Activated naive CD8-positive, alpha-beta T cell treated with anti-CD3 and anti-CD28 coated beads, Interleukin-2, amount 10 ng/mL, durations not matched to agents 7 days and 5 days (primary cell): Measurements from ENCODE around the gene GSTP1. TPM values are rescaled to one million over a fixed set of nuclear protein-coding genes. Genes with fewer than 3 reads are reported as not detected.

Source experiments
- ATAC-seq: fragments of 150-1000 bp; cut with Tn5 transposase; one replicate; pipeline ENCODE4 v1.10.0; 2021; ENCODE audit warnings: low read depth, moderate library complexity
- POLR2A ChIA-PET: fragments of 350-600 bp; sonication (Branson Sonifier 250); formaldehyde crosslinking; loops from one replicate; lab custom pipeline; 2021; ENCODE audit warnings: antibody characterized with exemption; lab: Charles Lee
- DNase-seq: peaks from one replicate; pipeline ENCODE4 v3.0.0; 2021
- H3K27ac Mint-ChIP-seq: one replicate; pipeline ENCODE4 v1.8.0; 2022; ENCODE audit warnings: mild to moderate bottlenecking, mixed read lengths
- H3K27me3 Mint-ChIP-seq: one replicate; pipeline ENCODE4 v1.8.0; 2022; ENCODE audit warnings: mild to moderate bottlenecking, moderate library complexity, mixed read lengths
- H3K36me3 Mint-ChIP-seq: one replicate; pipeline ENCODE4 v1.8.0; 2021; ENCODE audit warnings: mild to moderate bottlenecking, mixed read lengths
- H3K4me1 Mint-ChIP-seq: one replicate; pipeline ENCODE4 v1.8.0; 2021; ENCODE audit warnings: mixed read lengths
- H3K4me3 Mint-ChIP-seq: one replicate; pipeline ENCODE4 v1.8.0; 2022; ENCODE audit warnings: mild to moderate bottlenecking, moderate library complexity, mixed read lengths
- H3K9me3 Mint-ChIP-seq: one replicate; pipeline ENCODE4 v1.8.0; 2021; ENCODE audit warnings: mixed read lengths
- total RNA-seq, 2 experiments: library from RNA; stranded (reverse); gene quantifications; one replicate each; pipeline ENCODE4 v1.2.3, GENCODE V29; 2021

The GSTP1 gene
- total RNA-seq, 2 experiments from 2014 or later = 211 to 219 TPM

DNA sequence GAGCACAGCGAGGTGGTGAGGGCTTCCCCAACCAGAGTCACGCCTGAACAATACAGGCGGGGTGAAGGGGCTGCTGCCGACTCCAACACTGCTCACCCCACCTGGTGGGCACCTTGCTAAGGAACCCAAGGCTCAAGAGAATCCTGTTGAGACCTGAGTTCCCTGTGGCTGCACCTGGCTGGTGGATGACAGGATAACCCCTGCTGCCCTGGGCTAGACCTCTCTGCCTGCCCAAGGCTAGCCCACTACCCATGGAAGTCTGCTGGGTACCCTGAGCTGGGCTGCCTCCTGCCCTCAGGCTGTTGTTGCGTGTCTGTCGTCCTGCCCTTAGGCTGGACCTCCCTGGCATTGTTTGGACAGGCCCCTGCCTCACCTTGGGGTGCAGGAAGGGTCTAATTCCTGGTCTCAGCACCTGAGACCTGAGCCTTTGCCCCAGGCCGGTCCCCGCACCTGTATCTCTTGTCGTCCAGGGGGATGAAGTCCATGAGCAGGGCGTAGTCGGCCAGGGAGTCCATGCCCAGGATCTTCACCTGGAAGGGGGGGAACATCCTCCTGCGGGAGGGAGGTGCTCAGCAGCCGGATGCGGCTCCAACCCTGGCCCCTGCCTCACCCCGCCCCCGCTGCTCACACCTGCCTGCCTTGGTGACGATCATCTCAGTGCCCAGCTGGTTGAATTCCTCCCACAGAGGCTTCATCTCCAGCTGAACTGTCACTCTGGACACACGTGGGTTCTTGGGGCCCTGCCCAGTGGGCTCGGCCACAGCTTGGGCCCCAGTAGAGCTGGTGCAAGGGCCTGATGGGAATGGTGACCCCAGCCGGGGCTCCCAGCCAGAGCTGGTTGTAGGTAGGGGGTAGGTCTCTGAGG is 51.0 kb downstream of the GSTP1 start:
- POLR2A ChIA-PET = interaction anchor here (0.5 kb wide), 1 partner anchor 17 kb away, joined by 6 read pairs; no protein-coding TSS in a partner anchor
- Mint-ChIP-seq H3K36me3 (no peaks in the 10 kb centered on the region), H3K27ac (no peak overlapping the region), H3K27me3 (peaks cover 4% of the 10 kb centered on the region), H3K4me3 (no peak overlapping the region), H3K9me3 (no peaks in the 10 kb centered on the region), H3K4me1 (peaks cover 17% of the 10 kb centered on the region)
- no peak for ATAC-seq
- DNase-seq = no peak

DNA sequence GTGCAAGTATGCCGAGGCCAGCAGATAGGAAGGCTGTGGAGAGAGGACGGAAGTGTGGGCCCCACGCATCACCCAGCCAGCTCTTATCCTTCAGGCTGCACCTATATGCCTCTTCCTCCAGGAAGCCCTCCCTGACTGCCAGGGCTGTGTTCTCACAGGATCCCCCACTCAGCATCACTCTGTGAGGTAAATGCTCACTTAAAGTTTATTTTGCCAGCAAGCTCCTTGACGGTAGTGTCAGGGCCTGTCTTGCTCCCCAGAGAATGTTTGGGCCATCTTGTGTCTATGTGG is 51.6 kb downstream of the GSTP1 start:
- POLR2A ChIA-PET = interaction anchor here (0.5 kb wide), 1 partner anchor 16 kb away, joined by 6 read pairs; no protein-coding TSS in a partner anchor
- H3K27me3 Mint-ChIP-seq = peaks cover 6% of the 10 kb centered on the region
- H3K27ac Mint-ChIP-seq = no peak overlapping the region
- H3K36me3 Mint-ChIP-seq = no peaks in the 10 kb centered on the region
- H3K4me1 Mint-ChIP-seq = peaks cover 17% of the 10 kb centered on the region
- no peaks in the 10 kb centered on the region for H3K9me3 Mint-ChIP-seq
- ATAC-seq (no peak), DNase-seq (no peak)
- no peak overlapping the region for H3K4me3 Mint-ChIP-seq

Other genes starting within 250 kb of the GSTP1 start
- gene POLD4, start 230.3 kb upstream of the GSTP1 start, total RNA-seq = 10 to 100 TPM; 73.2 to 78.2 TPM
- 1 to 10 TPM; 4.3 to 4.7 TPM for gene CLCF1, start 210.2 kb upstream of the GSTP1 start, total RNA-seq
- gene RAD9A, start 191.8 kb upstream of the GSTP1 start, total RNA-seq = 10 to 100 TPM; 65.3 to 67.1 TPM
- 100 to 1,000 TPM; 290 to 311 TPM for gene PPP1CA, start 182.0 kb upstream of the GSTP1 start, total RNA-seq
- 100 to 1,000 TPM; 359 to 367 TPM for gene TBC1D10C, start 179.7 kb upstream of the GSTP1 start, total RNA-seq
- 1 to 10 TPM; 5.5 to 5.6 TPM for gene CARNS1, start 168.1 kb upstream of the GSTP1 start, total RNA-seq
- 10 to 100 TPM; 69.0 to 71.4 TPM for gene RPS6KB2, start 155.3 kb upstream of the GSTP1 start, total RNA-seq
- 100 to 1,000 TPM; 351 to 371 TPM for gene PTPRCAP, start 146.1 kb upstream of the GSTP1 start, total RNA-seq
- gene CORO1B, start 140.3 kb upstream of the GSTP1 start, total RNA-seq = 100 to 1,000 TPM; 168 to 195 TPM
- gene GPR152, start 131.1 kb upstream of the GSTP1 start, total RNA-seq = not detected
- gene CABP4, start 128.5 kb upstream of the GSTP1 start, total RNA-seq = 1 to 10 TPM; 2.8 to 3.0 TPM
- 10 to 100 TPM; 63.2 to 69.1 TPM for gene TMEM134, start 114.6 kb upstream of the GSTP1 start, total RNA-seq
- gene AIP, start 100.8 kb upstream of the GSTP1 start, total RNA-seq = 100 to 1,000 TPM; 161 to 166 TPM
- 100 to 1,000 TPM; 125 to 132 TPM for gene PITPNM1, start 78.4 kb upstream of the GSTP1 start, total RNA-seq
- gene CDK2AP2, start 75.7 kb upstream of the GSTP1 start, total RNA-seq = 100 to 1,000 TPM in 1 of 2 experiments, 10 to 100 TPM in 1; 94.6 to 101 TPM
- not detected for gene CABP2, start 60.4 kb upstream of the GSTP1 start, total RNA-seq
- 100 to 1,000 TPM; 211 to 219 TPM for gene NDUFV1, start 23.1 kb downstream of the GSTP1 start, total RNA-seq
- gene NUDT8, start 46.1 kb downstream of the GSTP1 start, total RNA-seq = 10 to 100 TPM; 10.9 to 12.4 TPM
- gene TBX10, start 56.0 kb downstream of the GSTP1 start, total RNA-seq = not detected
- gene ACY3, start 66.9 kb downstream of the GSTP1 start, total RNA-seq = under 1 TPM; 0.33 to 0.57 TPM
- gene ALDH3B2, start 90.8 kb downstream of the GSTP1 start, total RNA-seq = not detected